B cell (primary cell): ENCODE data around the gene THRB.

Experiments used
- CTCF ChIP-seq: fragments of 200-600 bp; IDR thresholded peaks from one replicate; pipeline ENCODE4 v1.8.0; 2022; ENCODE audit warnings: antibody characterized with exemption, mild to moderate bottlenecking
- EZH2 ChIP-seq: IDR thresholded peaks from 2 replicates; pipeline ENCODE4 v1.6.1; 2012; ENCODE audit warnings: borderline replicate concordance, low read depth, mild to moderate bottlenecking, moderate library complexity, low read length; ENCODE audit not compliant: insufficient read depth, poor library complexity, severe bottlenecking

GRCh38 chr3:24348348-24348747, 146.3 kb downstream of the THRB start:
- TF ChIP-seq CTCF (no peak), EZH2 (no peak)
